HG02623 (cell line): ENCODE results near the gene RAD51B.
A peak's percentile ranks its signal among the peaks of the same experiment; 100 is the strongest.
"Not testable (repeated sequence)": the region's sequence is repeated elsewhere in the genome, so short reads cannot be mapped to it uniquely, and the experiment has no call there.

ENCODE experiments used
- ATAC-seq: cut with Tn5 transposase; IDR thresholded peaks from one replicate; pipeline ENCODE4 v1.9.1; 2021; ENCODE audit warnings: moderate library complexity; ENCODE audit not compliant: unreplicated experiment

Gene RAD51B

GRCh38 chr14:68195126-68195525 is 375.5 kb downstream of the RAD51B start:
- no peak for ATAC-seq

DNA sequence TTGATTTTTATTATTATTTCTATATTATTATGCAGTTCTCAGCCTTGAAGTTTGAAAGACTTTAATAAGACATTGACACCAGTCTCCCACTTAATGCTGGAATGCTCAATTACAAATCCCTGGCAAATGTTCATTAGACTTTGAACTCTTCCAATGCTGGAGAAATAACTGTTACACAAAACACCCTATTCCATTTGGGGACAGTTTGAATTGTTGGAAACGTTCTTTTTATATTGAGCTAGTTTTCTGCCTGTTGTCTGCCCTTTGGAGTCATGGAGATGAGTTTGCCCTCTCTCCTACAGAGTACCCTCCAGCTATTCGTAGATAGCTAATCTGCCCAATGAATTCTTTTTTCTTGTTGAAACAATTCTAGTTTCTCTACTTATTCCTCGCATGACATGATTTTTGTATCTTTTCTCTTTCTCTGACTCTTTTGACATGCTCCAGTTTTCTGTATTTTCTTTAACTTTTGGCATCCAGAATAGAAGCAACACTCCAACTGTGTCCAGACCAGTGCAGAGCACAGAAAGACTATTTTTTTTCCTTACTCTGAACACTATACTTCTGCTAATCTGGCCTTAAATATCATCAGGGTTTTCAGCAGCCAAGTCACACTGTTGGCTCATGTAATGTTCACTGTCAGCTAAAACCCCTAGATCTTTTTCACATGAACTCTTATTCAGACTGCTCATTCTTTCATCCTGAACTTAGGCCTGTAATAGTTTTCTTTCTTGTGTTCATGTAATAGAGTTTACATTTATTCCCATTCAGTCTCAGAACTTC is 379.3 kb downstream of the RAD51B start:
- ATAC-seq = no peak

DNA sequence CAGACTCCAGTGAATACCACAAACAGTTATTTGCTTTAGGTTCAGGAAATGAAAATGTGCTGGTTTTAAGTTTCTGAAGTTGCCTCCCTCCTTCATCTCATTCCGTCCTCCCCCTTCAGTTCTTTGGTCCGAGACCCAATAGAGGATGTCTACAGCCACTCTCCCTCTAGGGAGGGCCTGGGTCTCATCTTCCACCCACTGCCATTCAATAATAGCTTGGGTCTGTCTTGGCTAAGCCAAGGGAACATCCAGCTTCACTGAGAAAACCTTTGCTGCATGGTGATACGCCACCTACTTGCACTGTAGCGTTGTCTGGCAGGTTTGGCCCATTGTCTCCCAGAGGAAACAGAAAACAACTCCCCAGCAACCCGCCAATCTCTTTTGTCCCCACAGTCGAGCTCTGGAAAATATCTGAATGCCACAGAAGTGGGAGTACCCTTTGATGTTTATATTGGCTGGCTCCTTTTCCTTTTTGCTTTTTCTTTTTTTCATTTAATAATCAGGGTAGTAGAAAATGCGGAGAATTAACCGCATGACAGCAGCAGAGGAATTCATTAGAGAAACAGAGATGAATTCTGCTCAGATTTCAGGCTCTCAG is 380.1 kb downstream of the RAD51B start:
- ATAC-seq = no peak

- no peak for ATAC-seq
These were observed 384.3 kb downstream of the RAD51B start for GRCh38 chr14:68203871-68204270.

GRCh38 chr14:68208218-68208617 is 388.6 kb downstream of the RAD51B start:
- no peak for ATAC-seq

DNA sequence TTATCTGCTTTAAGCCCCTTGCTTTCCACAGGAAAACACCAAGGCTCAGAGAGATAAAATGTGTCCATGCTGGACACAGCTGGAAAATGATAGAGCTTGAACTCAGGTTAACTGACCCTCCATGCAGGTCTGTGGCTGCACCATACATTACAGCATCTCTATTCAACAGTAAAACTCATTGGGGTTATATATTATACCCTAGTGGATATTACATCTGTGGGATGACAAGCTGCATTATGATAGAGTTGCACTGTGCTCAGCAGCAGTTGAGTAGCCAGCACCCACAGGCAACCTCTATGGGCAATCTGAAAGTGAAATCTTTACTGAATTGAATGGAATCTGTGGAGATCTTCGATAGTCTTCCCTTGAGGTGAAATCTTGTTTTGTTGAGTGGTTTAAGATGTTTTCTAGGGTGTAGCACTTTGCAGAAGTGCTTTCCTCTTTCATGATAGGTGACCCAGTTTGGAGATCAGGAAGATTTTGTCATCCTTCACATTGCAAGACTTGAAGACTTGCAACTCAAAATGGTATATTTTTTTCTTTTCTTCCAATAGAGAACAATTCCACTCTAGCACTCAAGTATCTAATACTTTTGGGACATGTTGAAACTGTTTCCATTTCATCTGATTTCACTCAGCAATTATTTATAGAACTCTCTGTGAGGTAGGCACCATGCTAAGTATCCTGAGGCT is 389.2 kb downstream of the RAD51B start:
- ATAC-seq = no peak

DNA sequence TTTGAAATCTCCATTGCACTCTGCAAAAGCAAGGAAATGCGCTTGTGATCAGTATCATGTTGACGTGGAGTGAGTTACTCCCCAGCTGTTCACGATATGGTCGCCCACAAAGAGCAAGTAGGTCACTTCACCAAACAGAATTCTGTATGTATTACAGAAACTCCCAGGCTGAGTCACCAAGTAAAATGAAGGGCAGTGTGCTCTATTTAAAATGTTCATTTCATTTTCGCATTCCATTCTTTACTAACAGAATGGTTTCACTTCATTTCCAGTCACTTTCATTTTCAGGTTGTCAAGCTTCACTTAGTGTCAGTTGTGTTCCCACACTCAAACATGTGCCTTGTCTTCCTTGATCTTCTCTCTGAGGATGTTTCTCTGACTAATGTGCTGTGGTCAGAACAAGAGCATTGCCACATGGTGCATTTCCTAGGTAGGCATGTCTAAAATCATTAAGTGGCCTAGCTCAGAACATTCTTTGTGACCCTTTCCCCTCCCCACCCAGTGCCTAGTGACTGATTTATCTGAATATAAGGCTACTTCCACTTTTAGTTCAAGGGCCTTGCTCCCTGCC is 391.2 kb downstream of the RAD51B start:
- ATAC-seq = peak; percentile 92

- ATAC-seq = no peak
These were observed 391.8 kb downstream of the RAD51B start for GRCh38 chr14:68211421-68211820.

- no peak for ATAC-seq
These were observed 392.3 kb downstream of the RAD51B start for GRCh38 chr14:68211886-68212285.

- ATAC-seq = no peak
These were observed 392.8 kb downstream of the RAD51B start for GRCh38 chr14:68212361-68212760.

GRCh38 chr14:68214431-68214830 is 394.9 kb downstream of the RAD51B start:
- ATAC-seq = no peak

DNA sequence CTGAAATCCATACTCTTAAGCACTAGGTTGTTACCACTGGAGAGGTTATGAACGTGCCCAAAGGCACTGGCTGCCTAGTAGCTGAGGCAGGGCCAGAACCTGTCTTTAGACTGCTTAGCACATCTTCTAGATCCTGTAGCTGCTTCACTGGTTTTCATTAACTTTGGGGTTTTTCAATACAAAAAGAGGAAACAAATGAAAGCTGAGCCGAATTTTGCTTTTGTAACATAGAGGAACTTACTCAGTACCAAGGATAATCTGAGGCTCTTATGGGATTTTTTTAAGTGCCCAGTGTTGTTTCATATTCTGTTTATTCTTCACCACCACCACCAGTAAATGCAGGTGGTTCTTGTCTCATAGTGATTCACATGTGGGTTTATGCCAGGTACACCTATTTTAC is 396.1 kb downstream of the RAD51B start:
- no peak for ATAC-seq

DNA sequence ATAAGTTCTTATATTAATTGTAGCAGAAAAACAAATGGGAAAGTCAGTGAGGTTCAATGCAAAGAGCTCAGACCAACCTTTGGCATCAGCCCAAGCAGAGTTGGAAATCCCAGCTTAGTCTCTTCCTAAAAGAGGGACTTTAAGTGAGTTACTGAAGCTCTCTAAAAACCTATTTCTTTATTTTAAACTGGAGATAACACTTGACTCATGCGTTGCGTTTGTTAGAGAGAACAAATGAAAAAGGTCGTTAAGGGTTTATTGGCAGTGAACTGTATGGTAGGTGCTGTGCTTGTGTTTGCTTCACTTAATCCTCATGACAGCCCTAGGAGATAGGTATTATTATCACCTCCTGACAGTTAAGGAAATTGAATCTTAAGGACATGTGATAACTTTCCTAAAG is 396.5 kb downstream of the RAD51B start:
- no peak for ATAC-seq

DNA sequence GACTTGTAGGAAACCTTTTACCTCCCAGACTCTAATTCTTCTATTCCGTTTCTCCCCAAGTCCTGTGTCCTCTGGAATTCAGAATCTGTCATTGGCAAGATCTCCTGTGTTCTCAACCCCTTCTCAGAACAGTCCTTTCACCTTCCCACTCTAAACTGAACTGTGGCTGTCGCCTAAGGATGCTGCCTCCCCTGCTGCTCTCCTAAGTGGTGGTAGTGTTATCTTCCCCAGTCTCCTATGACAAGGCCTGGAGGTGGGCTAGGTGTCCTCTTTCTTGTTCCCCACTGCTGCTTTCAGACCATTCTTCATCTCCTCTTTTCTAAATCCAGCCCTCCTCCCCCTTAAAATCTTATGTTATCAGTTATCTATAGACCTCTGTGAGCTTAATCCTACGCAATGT is 397.4 kb downstream of the RAD51B start:
- ATAC-seq = no peak

DNA sequence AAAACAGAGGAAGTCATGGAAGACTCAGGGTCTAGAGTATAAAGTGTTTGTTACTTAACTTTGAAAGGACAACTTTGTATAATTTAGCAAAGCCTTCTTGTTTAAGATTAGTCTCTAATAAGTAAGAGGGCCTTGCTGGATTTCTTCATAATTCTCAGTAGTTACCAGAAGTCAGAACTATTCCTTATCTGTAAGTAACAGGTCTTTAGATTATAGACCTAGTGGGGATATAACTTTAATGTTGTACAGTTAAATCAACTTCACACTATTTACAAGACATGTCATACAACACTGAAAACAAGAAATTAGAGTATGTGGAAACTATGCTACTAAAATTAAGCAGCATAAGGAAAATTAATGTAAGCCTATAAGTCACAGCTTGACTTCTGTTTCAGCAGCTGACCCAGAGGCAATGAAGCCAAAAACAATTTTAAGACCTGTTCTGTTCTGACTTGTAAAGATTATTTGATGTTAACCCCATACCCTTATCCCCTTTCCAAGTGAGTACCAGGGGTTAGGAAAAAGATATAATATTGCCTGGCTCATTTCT is 398.3 kb downstream of the RAD51B start:
- no peak for ATAC-seq

- ATAC-seq = no peak
These were observed 399.8 kb downstream of the RAD51B start for GRCh38 chr14:68219407-68219806.

DNA sequence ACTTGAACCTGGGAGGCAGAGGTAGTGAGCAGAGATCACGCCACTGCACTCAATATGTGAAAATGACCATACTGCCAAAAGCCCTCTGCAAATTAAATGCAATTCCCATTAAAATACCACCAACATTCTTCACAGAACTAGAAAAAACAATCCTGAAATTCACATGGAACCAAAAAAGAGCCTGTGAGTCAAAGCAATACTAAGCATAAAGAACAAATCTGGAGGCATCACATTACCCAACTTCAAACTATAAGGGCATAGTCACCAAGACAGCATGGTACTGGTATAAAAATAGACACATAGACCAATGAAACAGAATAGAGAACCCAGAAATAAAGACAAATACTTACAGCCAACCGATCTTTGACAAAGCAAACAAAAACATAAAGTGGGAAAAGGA is 401.5 kb downstream of the RAD51B start:
- ATAC-seq = not testable (repeated sequence)

- no peak for ATAC-seq
These were observed 402.6 kb downstream of the RAD51B start for GRCh38 chr14:68222154-68222553.

GRCh38 chr14:68222726-68223125 is 403.1 kb downstream of the RAD51B start:
- no peak for ATAC-seq

- ATAC-seq = no peak
These were observed 404.1 kb downstream of the RAD51B start for GRCh38 chr14:68223631-68224030.

DNA sequence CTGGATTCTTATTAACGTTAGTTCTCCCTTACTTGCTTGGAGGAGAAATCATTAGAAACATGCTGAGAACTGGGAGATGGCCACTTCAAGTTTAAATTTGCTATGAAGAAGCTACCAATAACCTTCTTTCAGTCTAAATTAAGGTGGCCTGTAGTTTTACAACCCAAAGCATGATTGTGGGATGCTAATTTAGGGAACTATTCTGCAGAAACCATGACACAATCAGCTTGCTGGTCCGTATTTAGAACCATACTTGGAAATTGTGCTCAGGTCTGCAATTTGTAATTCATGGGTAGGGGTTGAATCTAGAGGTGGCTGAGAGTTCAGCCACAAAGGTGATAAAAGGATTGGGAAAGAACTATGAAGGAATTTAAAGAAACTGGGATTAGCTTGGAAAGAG is 405.7 kb downstream of the RAD51B start:
- ATAC-seq = no peak
